ENCODE results near the gene ZFYVE19. TPM values are rescaled to one million over a fixed set of nuclear protein-coding genes. Genes with fewer than 3 reads are reported as not detected.

Gene ZFYVE19
- total and polyA plus RNA-seq, 2 of the 13 experiments (the other 11 are each of a cell fraction or from before 2014, with no cell fraction given), result 23.3 to 44.0 TPM

GRCh38 chr15:40763801-40764628 is 42.9 kb upstream of the ZFYVE19 start, which contains the start of gene GCHFR (continued):
- TF ChIP-seq TOPORS (CRISPR knock-in tag; IDR thresholded peaks at IDR 0.05) (peak; percentile 47), ZNF160 (CRISPR knock-in tag; IDR thresholded peaks at IDR 0.05) (no peak; the same call in 1 of the 2 replicates), SNAI1 (CRISPR knock-in tag; IDR thresholded peaks at IDR 0.05; ENCODE audit: borderline replicate concordance) (peak; percentile 21), NFKBIZ (CRISPR knock-in tag; IDR thresholded peaks at IDR 0.05) (no peak), HMG20A (CRISPR knock-in tag; IDR thresholded peaks at IDR 0.05; ENCODE audit: borderline replicate concordance) (no peak), GMEB1 (CRISPR knock-in tag; IDR thresholded peaks at IDR 0.05; ENCODE audit: borderline replicate concordance) (peak; percentile 64; the same call in 1 of the 2 replicates), ZNF34 (CRISPR knock-in tag; IDR thresholded peaks at IDR 0.05; ENCODE audit: borderline replicate concordance) (no peak), HDAC1 (CRISPR knock-in tag; IDR thresholded peaks at IDR 0.05) (peak; percentile 76), TRAFD1 (CRISPR knock-in tag; IDR thresholded peaks at IDR 0.05; ENCODE audit: borderline replicate concordance) (no peak), TFAP4 (IDR thresholded peaks at IDR 0.05; ENCODE audit: borderline replicate concordance, low read depth) (no peak)
- TF ChIP-seq, protein P1, sequence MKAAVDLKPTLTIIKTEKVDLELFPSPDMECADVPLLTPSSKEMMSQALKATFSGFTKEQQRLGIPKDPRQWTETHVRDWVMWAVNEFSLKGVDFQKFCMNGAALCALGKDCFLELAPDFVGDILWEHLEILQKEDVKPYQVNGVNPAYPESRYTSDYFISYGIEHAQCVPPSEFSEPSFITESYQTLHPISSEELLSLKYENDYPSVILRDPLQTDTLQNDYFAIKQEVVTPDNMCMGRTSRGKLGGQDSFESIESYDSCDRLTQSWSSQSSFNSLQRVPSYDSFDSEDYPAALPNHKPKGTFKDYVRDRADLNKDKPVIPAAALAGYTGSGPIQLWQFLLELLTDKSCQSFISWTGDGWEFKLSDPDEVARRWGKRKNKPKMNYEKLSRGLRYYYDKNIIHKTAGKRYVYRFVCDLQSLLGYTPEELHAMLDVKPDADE (CRISPR knock-in tag; IDR thresholded peaks at IDR 0.05), result no peak; the same call in 1 of the 2 replicates
- TF ChIP-seq, protein P2, sequence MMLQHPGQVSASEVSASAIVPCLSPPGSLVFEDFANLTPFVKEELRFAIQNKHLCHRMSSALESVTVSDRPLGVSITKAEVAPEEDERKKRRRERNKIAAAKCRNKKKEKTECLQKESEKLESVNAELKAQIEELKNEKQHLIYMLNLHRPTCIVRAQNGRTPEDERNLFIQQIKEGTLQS (CRISPR knock-in tag; IDR thresholded peaks at IDR 0.05), result no peak
- TF ChIP-seq, protein P3, sequence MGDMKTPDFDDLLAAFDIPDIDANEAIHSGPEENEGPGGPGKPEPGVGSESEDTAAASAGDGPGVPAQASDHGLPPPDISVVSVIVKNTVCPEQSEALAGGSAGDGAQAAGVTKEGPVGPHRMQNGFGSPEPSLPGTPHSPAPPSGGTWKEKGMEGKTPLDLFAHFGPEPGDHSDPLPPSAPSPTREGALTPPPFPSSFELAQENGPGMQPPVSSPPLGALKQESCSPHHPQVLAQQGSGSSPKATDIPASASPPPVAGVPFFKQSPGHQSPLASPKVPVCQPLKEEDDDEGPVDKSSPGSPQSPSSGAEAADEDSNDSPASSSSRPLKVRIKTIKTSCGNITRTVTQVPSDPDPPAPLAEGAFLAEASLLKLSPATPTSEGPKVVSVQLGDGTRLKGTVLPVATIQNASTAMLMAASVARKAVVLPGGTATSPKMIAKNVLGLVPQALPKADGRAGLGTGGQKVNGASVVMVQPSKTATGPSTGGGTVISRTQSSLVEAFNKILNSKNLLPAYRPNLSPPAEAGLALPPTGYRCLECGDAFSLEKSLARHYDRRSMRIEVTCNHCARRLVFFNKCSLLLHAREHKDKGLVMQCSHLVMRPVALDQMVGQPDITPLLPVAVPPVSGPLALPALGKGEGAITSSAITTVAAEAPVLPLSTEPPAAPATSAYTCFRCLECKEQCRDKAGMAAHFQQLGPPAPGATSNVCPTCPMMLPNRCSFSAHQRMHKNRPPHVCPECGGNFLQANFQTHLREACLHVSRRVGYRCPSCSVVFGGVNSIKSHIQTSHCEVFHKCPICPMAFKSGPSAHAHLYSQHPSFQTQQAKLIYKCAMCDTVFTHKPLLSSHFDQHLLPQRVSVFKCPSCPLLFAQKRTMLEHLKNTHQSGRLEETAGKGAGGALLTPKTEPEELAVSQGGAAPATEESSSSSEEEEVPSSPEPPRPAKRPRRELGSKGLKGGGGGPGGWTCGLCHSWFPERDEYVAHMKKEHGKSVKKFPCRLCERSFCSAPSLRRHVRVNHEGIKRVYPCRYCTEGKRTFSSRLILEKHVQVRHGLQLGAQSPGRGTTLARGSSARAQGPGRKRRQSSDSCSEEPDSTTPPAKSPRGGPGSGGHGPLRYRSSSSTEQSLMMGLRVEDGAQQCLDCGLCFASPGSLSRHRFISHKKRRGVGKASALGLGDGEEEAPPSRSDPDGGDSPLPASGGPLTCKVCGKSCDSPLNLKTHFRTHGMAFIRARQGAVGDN (CRISPR knock-in tag; IDR thresholded peaks at IDR 0.05), result peak; percentile 93
- TF ChIP-seq, protein P4, sequence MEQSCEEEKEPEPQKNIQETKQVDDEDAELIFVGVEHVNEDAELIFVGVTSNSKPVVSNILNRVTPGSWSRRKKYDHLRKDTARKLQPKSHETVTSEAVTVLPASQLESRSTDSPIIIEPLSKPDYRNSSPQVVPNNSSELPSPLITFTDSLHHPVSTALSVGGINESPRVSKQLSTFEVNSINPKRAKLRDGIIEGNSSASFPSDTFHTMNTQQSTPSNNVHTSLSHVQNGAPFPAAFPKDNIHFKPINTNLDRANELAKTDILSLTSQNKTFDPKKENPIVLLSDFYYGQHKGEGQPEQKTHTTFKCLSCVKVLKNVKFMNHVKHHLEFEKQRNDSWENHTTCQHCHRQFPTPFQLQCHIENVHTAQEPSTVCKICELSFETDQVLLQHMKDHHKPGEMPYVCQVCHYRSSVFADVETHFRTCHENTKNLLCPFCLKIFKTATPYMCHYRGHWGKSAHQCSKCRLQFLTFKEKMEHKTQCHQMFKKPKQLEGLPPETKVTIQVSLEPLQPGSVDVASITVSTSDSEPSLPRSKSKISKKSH (CRISPR knock-in tag; IDR thresholded peaks at IDR 0.05; ENCODE audit: borderline replicate concordance), result peak; percentile 87; the same call in 1 of the 2 replicates

Measured in HepG2 (cell line).